GM23338 (cell line): ENCODE measurements around the gene CIZ1. TPM values are rescaled to one million over a fixed set of nuclear protein-coding genes. Genes with fewer than 3 reads are reported as not detected.

Experiments
- ATAC-seq: fragments of 200-7000 bp; cut with Tn5 transposase; 3 replicates; pipeline ENCODE4 v1.9.1; 2020
- DNase-seq: peaks from one replicate; pipeline ENCODE4 v3.0.0-alpha.2; 2015; ENCODE audit warnings: low spot score
- H2AFZ ChIP-seq: fragments of 200-600 bp; sonication (generic); 2 replicates; pipeline ENCODE4 v1.8.0; 2016; ENCODE audit warnings: antibody characterized with exemption, mild to moderate bottlenecking, moderate library complexity
- H3F3A ChIP-seq: fragments of 200-600 bp; sonication (generic); replicated peaks from 2 replicates; pipeline ENCODE4 v1.8.0; 2017; ENCODE audit warnings: antibody characterized with exemption, mixed run types, low read depth
- H3K27ac ChIP-seq: fragments of 200-600 bp; sonication (generic); 2 replicates; pipeline ENCODE4 v1.6.1; 2016; ENCODE audit warnings: low read depth
- H3K27me3 ChIP-seq: fragments of 200-600 bp; sonication (generic); 2 replicates; pipeline ENCODE4 v1.8.0; 2016; ENCODE audit warnings: mild to moderate bottlenecking, mixed run types, moderate library complexity; ENCODE audit not compliant: insufficient read depth
- H3K36me3 ChIP-seq: fragments of 200-600 bp; sonication (generic); 2 replicates; pipeline ENCODE4 v1.8.0; 2016; ENCODE audit warnings: mild to moderate bottlenecking; ENCODE audit not compliant: insufficient read depth
- H3K4me1 ChIP-seq: fragments of 200-600 bp; sonication (generic); 2 replicates; pipeline ENCODE4 v1.8.0; 2016; ENCODE audit warnings: mild to moderate bottlenecking, moderate library complexity; ENCODE audit not compliant: insufficient read depth
- H3K4me2 ChIP-seq: fragments of 200-600 bp; sonication (generic); 2 replicates; pipeline ENCODE4 v1.7.1; 2017; ENCODE audit warnings: mixed run types
- H3K4me3 ChIP-seq: fragments of 200-600 bp; sonication (generic); 2 replicates; pipeline ENCODE4 v1.6.1; 2016; ENCODE audit warnings: mixed run types
- H3K79me2 ChIP-seq: fragments of 200-600 bp; sonication (generic); replicated peaks from 2 replicates; pipeline ENCODE4 v1.8.0; 2017; ENCODE audit warnings: mild to moderate bottlenecking; ENCODE audit not compliant: insufficient read depth
- H3K9me2 ChIP-seq: fragments of 200-600 bp; sonication (generic); 2 replicates; pipeline ENCODE4 v1.8.0; 2017; ENCODE audit not compliant: insufficient read depth
- H4K20me1 ChIP-seq: fragments of 200-600 bp; sonication (generic); replicated peaks from 2 replicates; pipeline ENCODE4 v1.8.0; 2017; ENCODE audit warnings: mild to moderate bottlenecking; ENCODE audit not compliant: insufficient read depth
- H3K27ac Mint-ChIP-seq: 2 replicates; pipeline ENCODE4 v1.8.0; 2020; ENCODE audit warnings: inconsistent platforms, mild to moderate bottlenecking, moderate library complexity, mixed read lengths
- H3K27me3 Mint-ChIP-seq: 3 replicates; pipeline ENCODE4 v1.8.0; 2022; ENCODE audit warnings: low read depth, mild to moderate bottlenecking, moderate library complexity, mixed read lengths, inconsistent platforms; ENCODE audit not compliant: insufficient read depth, poor library complexity
- H3K36me3 Mint-ChIP-seq: 3 replicates; pipeline ENCODE4 v1.8.0; 2021; ENCODE audit warnings: low read depth, mild to moderate bottlenecking, inconsistent platforms, moderate library complexity, mixed read lengths
- H3K4me1 Mint-ChIP-seq: 3 replicates; pipeline ENCODE4 v1.8.0; 2020; ENCODE audit warnings: mild to moderate bottlenecking, inconsistent platforms, mixed read lengths
- H3K4me3 Mint-ChIP-seq: 3 replicates; pipeline ENCODE4 v1.8.0; 2021; ENCODE audit warnings: moderate library complexity, mild to moderate bottlenecking, inconsistent platforms, mixed read lengths
- H3K9me3 Mint-ChIP-seq: 3 replicates; pipeline ENCODE4 v1.8.0; 2020; ENCODE audit warnings: moderate library complexity, mild to moderate bottlenecking, inconsistent platforms, mixed read lengths
- CREB1 ChIP-seq: fragments of 250-450 bp; sonication (Bioruptor Pico); IDR thresholded peaks from 2 replicates; pipeline ENCODE4 v1.5.0; 2020; ENCODE audit warnings: low read depth, mild to moderate bottlenecking, moderate library complexity
- CTCF ChIP-seq, 2 experiments: fragments of 200-600 bp in 1 of 2; sonication (generic) in 1 of 2; conservative IDR thresholded peaks; 2 replicates each; pipeline versions ENCODE4 v1.5.1 to v1.6.1; 2016 to 2017; ENCODE audit warnings: antibody characterized with exemption in 2 of 2, low read depth in 2 of 2, mild to moderate bottlenecking in 2 of 2, moderate library complexity in 1 of 2
- ETS1 ChIP-seq: IDR thresholded peaks from 2 replicates; pipeline ENCODE4 v1.6.1; 2016; ENCODE audit warnings: antibody characterized with exemption
- EZH2 ChIP-seq: fragments of 200-600 bp; sonication (generic); IDR thresholded peaks from one replicate; pipeline ENCODE4 v1.8.0; 2017; ENCODE audit warnings: antibody characterized with exemption, mild to moderate bottlenecking, low read depth; ENCODE audit not compliant: unreplicated experiment
- EZH2phosphoT487 ChIP-seq: fragments of 200-600 bp; sonication (generic); IDR thresholded peaks from one replicate; pipeline ENCODE4 v1.8.1; 2018; ENCODE audit warnings: antibody characterized with exemption; ENCODE audit not compliant: unreplicated experiment
- JUNB ChIP-seq: IDR thresholded peaks from one replicate; pipeline ENCODE4 v1.6.1; 2016; ENCODE audit warnings: antibody characterized with exemption; ENCODE audit not compliant: unreplicated experiment
- NANOG ChIP-seq: IDR thresholded peaks from 2 replicates; pipeline ENCODE4 v1.6.1; 2016; ENCODE audit warnings: antibody characterized with exemption, borderline replicate concordance
- POLR2AphosphoS5 ChIP-seq: IDR thresholded peaks from 2 replicates; pipeline ENCODE4 v1.6.1; 2016; ENCODE audit warnings: antibody characterized with exemption, low read depth
- REST ChIP-seq: IDR thresholded peaks from one replicate; pipeline ENCODE4 v1.6.1; 2018; ENCODE audit warnings: antibody characterized with exemption; ENCODE audit not compliant: unreplicated experiment
- STAT1 ChIP-seq: IDR thresholded peaks from one replicate; pipeline ENCODE4 v1.6.1; 2016; ENCODE audit warnings: antibody characterized with exemption; ENCODE audit not compliant: unreplicated experiment
- ZNF114 ChIP-seq: fragments of 250-450 bp; sonication (Bioruptor Pico); IDR thresholded peaks from 2 replicates; pipeline ENCODE4 v1.5.0; 2020; ENCODE audit warnings: mild to moderate bottlenecking, moderate library complexity
- ZNF331 ChIP-seq: fragments of 250-450 bp; sonication (Bioruptor Pico); IDR thresholded peaks from 2 replicates; pipeline ENCODE4 v1.5.0; 2020; ENCODE audit warnings: low read depth, mild to moderate bottlenecking, moderate library complexity
- ZNF462 ChIP-seq: fragments of 250-450 bp; sonication (Bioruptor Pico); IDR thresholded peaks from 2 replicates; pipeline ENCODE4 v1.5.0; 2020; ENCODE audit warnings: mild to moderate bottlenecking, moderate library complexity
- polyA plus RNA-seq: library from polyadenylated mRNA; unstranded; fragments of >200 nt; fragmentation: Nextera tagmentation; extraction: Ambion mirVana; gene quantifications from 2 replicates; pipeline ENCODE4 v1.2.1, GENCODE V29; 2016
- total RNA-seq: library from RNA; depleted of rRNA; stranded (reverse); fragments of >200 nt; shearing (Covaris generic); gene quantifications from 2 replicates; pipeline ENCODE4 v1.2.3, GENCODE V29; 2014

The CIZ1 gene
- total and polyA plus RNA-seq, 2 experiments from 2014 or later = 49.6 to 61.4 TPM

GRCh38 chr9:128169492-128169891, 21.9 kb downstream of the CIZ1 start:
- no peaks in the 10 kb centered on the region for H3K9me3 Mint-ChIP-seq
- H3K27me3 ChIP-seq = no peaks in the 10 kb centered on the region
- no peaks in the 10 kb centered on the region for H3K79me2 ChIP-seq
- ATAC-seq = no peak
- no peak overlapping the region for H3K4me3 Mint-ChIP-seq
- no peak overlapping the region for H3K4me3 ChIP-seq
- no peak overlapping the region for H2AFZ ChIP-seq
- H3K4me1 Mint-ChIP-seq = no peaks in the 10 kb centered on the region; the same call in 2 of the 3 replicates
- no peak overlapping the region for H3K27ac ChIP-seq
- H3K36me3 Mint-ChIP-seq = peaks cover 34% of the 10 kb centered on the region
- no peaks in the 10 kb centered on the region for H3K9me2 ChIP-seq
- H3K27me3 Mint-ChIP-seq = peaks cover 3% of the 10 kb centered on the region
- H3K27ac Mint-ChIP-seq = no peak overlapping the region
- 0 out of 2 replicates have a peak, but pooled peaks cover 4% of the 10 kb centered on the region for H4K20me1 ChIP-seq
- H3K4me2 ChIP-seq = no peak overlapping the region
- TF ChIP-seq POLR2AphosphoS5 = no peak
- TF ChIP-seq NANOG = no peak
- no peak for TF ChIP-seq ZNF114 (CRISPR knock-in tag)
- no peak for TF ChIP-seq JUNB
- no peak for TF ChIP-seq REST
- no peak for TF ChIP-seq EZH2
- TF ChIP-seq ETS1 = no peak
- no peak for TF ChIP-seq STAT1
- no peak for TF ChIP-seq ZNF331 (CRISPR knock-in tag)
- no peak for TF ChIP-seq CTCF (conservative IDR thresholded peaks at IDR 0.05; ENCODE audit: low read depth in 2 of 2)
- TF ChIP-seq ZNF462 (CRISPR knock-in tag) = no peak
- no peak for TF ChIP-seq EZH2phosphoT487
- TF ChIP-seq CREB1 (CRISPR knock-in tag) = no peak
- no peaks in the 10 kb centered on the region for H3K4me1 ChIP-seq
- 0 out of 2 replicates have a peak, but pooled peaks cover 8% of the 10 kb centered on the region for H3K36me3 ChIP-seq
- DNase-seq = no peak
- 0 out of 2 replicates have a peak, but pooled peaks cover 3% of the 10 kb centered on the region for H3F3A ChIP-seq
